VCaP (cell line): Measurements from ENCODE around the gene C5AR1.
A peak's percentile ranks its signal among the peaks of the same experiment; 100 is the strongest.

Source experiments
- H3K27ac ChIP-seq: fragments of 450-650 bp; 2 replicates; pipeline ENCODE4 v1.5.1; 2017
- CTCF ChIP-seq: fragments of 450-650 bp; conservative IDR thresholded peaks from 2 replicates; pipeline ENCODE4 v1.5.1; 2017; ENCODE audit warnings: mild to moderate bottlenecking, moderate library complexity

Gene C5AR1

DNA sequence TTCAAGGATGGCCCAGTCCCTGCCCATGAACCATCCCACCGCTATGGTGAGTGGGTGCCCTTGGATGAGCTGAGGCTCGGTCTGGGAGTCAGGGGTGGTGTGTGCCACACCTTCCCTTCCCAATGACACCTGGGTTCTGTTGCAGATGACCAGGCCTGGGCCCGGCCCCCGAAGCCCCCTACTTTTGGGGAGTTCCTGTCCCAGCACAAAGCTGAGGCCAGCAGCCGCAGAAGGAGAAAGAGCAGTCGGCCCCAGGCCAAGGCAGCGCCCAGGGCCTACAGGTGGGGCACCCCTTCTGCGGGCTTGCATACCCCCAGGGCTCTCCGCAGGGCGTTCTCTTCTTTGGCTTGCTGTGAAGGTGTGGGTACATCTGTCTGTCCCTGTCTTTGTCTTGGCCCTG lies 39.3 kb upstream of the C5AR1 start:
- TF ChIP-seq CTCF, result no peak
- H3K27ac ChIP-seq, result no peak overlapping the region

DNA sequence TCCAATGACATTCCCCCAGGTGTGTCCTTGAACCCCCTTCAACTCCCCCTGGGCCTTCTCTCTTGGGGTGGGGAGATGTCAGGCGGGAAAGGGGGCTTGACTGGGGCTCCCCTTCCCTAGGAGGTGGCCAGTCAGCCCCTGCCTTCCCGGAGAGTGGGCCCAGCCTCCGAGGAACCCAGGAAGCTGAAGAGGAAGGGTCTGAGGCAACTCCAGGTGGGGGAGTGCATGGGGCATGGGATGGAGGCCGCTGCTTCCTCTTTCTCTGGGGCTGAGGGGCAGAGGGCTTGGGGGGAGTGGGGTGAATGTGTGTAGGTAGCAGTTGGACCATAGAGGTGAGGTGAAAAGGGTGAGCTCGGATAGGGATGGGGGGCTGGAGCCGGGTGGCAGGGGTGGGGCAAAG lies 37.7 kb upstream of the C5AR1 start:
- H3K27ac ChIP-seq, result no peak overlapping the region; the same call in 1 of the 2 replicates
- no peak for TF ChIP-seq CTCF

GRCh38 chr19:47272448-47273312 lies 37.0 kb upstream of the C5AR1 start:
- TF ChIP-seq CTCF, result no peak

GRCh38 chr19:47273313-47274070 lies 36.2 kb upstream of the C5AR1 start:
- H3K27ac ChIP-seq, result peak overlapping the region; percentile 74
- no peak for TF ChIP-seq CTCF

More at GRCh38 chr19:47272448-47273312, 37.0 kb upstream of the C5AR1 start:
- peak overlapping the region; percentile 74 for H3K27ac ChIP-seq

GRCh38 chr19:47274071-47274890 lies 35.4 kb upstream of the C5AR1 start, which contains the start of gene INAFM1:
TSS of gene INAFM1 (plus strand) at chr19:47274885. CDS start at chr19:47274920, 35 bp downstream.
- H3K27ac ChIP-seq, result peak within 1 kb of the TSS; percentile 74
- TF ChIP-seq CTCF, result no peak

DNA sequence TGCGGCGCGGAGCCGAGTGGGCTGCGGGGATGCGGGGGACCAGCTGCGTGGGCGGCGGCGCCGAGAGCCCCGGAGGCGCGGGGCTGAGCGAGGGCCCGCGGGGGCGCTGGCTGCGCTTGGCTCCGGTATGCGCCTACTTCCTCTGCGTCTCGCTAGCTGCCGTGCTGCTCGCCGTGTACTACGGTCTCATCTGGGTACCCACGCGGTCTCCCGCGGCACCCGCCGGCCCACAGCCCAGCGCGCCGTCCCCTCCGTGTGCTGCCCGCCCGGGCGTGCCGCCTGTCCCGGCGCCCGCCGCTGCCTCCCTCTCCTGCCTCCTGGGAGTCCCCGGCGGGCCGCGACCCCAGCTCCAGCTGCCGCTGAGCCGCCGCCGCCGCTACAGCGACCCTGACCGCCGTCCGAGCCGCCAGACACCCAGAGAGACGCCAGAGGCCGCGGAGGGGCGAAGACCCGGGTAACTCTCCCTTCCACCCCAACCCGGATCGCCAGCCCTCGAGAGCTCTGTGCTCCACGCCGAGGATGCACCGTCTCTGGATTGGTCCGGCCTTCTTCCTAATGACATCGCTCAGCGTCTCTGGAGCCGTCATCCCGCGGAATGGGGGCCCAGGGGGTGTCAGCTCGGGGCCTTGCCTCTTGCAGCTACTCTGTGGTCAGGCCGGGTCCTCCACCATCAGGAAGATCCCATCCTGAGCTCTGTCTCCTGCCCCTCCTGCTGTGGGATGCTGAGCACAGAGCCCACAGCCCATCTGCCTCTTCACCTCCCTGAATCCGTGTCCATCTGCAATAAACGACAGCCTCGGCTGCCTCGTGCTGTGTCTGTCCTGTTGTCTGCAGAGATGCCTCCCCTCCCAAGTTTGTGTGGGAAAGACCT lies 34.5 kb upstream of the C5AR1 start:
- peak overlapping the region; percentile 74 for H3K27ac ChIP-seq
- TF ChIP-seq CTCF, result no peak
